IMR-90 (cell line): ENCODE measurements around the gene CENPP. TPM values are rescaled to one million over a fixed set of nuclear protein-coding genes. Genes with fewer than 3 reads are reported as not detected.
"Not testable (repeated sequence)": the region's sequence is repeated elsewhere in the genome, so short reads cannot be mapped to it uniquely, and the experiment has no call there.

Source experiments
- ATAC-seq: fragments of 200-7000 bp; cut with Tn5 transposase; 2 replicates; pipeline ENCODE4 v1.9.1; 2020; ENCODE audit warnings: low read depth, mild to moderate bottlenecking, moderate library complexity
- BruUV-seq: library from RNA; stranded (reverse); fragments of 400-500 nt; replicated peaks from 2 replicates; lab custom pipeline; 2021; lab: Mats Ljungman, UMichigan
- CTCF ChIA-PET: fragments of 300-600 bp; formaldehyde crosslinking; extraction: SDS; loops from one replicate; lab custom pipeline; 2021; ENCODE audit warnings: antibody characterized with exemption; lab: Yijun Ruan, JAX
- POLR2A ChIA-PET: fragments of 300-600 bp; sonication (Branson Sonifier 250); formaldehyde crosslinking; loops from one replicate; lab custom pipeline; 2022; ENCODE audit warnings: antibody characterized with exemption; ENCODE audit not compliant: unreplicated experiment; lab: Charles Lee
- DNase-seq: peaks from one replicate; pipeline ENCODE4 v3.0.0; 2013
- H2AFZ ChIP-seq: replicated peaks from 2 replicates; pipeline ENCODE3; 2013; ENCODE audit warnings: low read length, mild to moderate bottlenecking; ENCODE audit not compliant: poor library complexity
- H2AK5ac ChIP-seq: 2 replicates; pipeline ENCODE4 v1.6.1; 2013; ENCODE audit warnings: low read depth, low read length, inconsistent platforms
- H2AK9ac ChIP-seq: replicated peaks from 2 replicates; pipeline ENCODE3; 2013; ENCODE audit warnings: mild to moderate bottlenecking, low read depth, low read length, moderate library complexity; ENCODE audit not compliant: poor library complexity
- H2BK120ac ChIP-seq: 2 replicates; pipeline ENCODE4 v1.6.1; 2013; ENCODE audit warnings: low read depth, low read length, inconsistent platforms
- H2BK15ac ChIP-seq: 3 replicates; pipeline ENCODE4 v1.6.1; 2013; ENCODE audit warnings: low read depth, low read length, inconsistent platforms
- H2BK20ac ChIP-seq: 2 replicates; pipeline ENCODE4 v1.6.1; 2013; ENCODE audit warnings: low read depth, mild to moderate bottlenecking, inconsistent platforms, low read length, moderate library complexity
- H2BK5ac ChIP-seq: 2 replicates; pipeline ENCODE4 v1.6.1; 2013; ENCODE audit warnings: mild to moderate bottlenecking, low read depth, low read length, inconsistent platforms; ENCODE audit not compliant: poor library complexity, severe bottlenecking
- H3K14ac ChIP-seq: replicated peaks from 2 replicates; pipeline ENCODE4 v1.6.1; 2013; ENCODE audit warnings: low read depth, low read length, inconsistent platforms
- H3K18ac ChIP-seq: 2 replicates; pipeline ENCODE4 v1.6.1; 2013; ENCODE audit warnings: low read depth, low read length, control low read depth
- H3K23ac ChIP-seq: 2 replicates; pipeline ENCODE4 v1.6.1; 2013; ENCODE audit warnings: low read depth, low read length, inconsistent platforms
- H3K27ac ChIP-seq: 2 replicates; pipeline ENCODE4 v1.5.1; 2013; ENCODE audit warnings: mild to moderate bottlenecking, control low read depth, low read length; ENCODE audit not compliant: insufficient read depth
- H3K27me3 ChIP-seq: 2 replicates; pipeline ENCODE4 v1.6.1; 2013; ENCODE audit warnings: low read length; ENCODE audit not compliant: control insufficient read depth, insufficient read depth
- H3K36me3 ChIP-seq: 2 replicates; pipeline ENCODE4 v1.6.1; 2013; ENCODE audit warnings: low read length, mixed read lengths; ENCODE audit not compliant: control insufficient read depth, insufficient read depth
- H3K4ac ChIP-seq: 2 replicates; pipeline ENCODE4 v1.6.1; 2013; ENCODE audit warnings: low read depth, low read length, inconsistent platforms
- H3K4me1 ChIP-seq: 2 replicates; pipeline ENCODE4 v1.6.1; 2013; ENCODE audit warnings: low read length, mixed read lengths; ENCODE audit not compliant: control insufficient read depth, insufficient read depth
- H3K4me2 ChIP-seq: 2 replicates; pipeline ENCODE4 v1.6.1; 2013; ENCODE audit warnings: low read depth, mild to moderate bottlenecking, control low read depth, low read length, moderate library complexity
- H3K4me3 ChIP-seq: 2 replicates; pipeline ENCODE4 v1.5.1; 2013; ENCODE audit warnings: low read depth, mild to moderate bottlenecking, control low read depth, low read length, moderate library complexity; ENCODE audit not compliant: insufficient read depth
- H3K56ac ChIP-seq: 2 replicates; pipeline ENCODE4 v1.6.1; 2013; ENCODE audit warnings: low read length, inconsistent platforms; ENCODE audit not compliant: insufficient read depth; ENCODE audit errors: extremely low read depth
- H3K79me1 ChIP-seq, 2 experiments: 2 replicates each; pipeline ENCODE4 v1.6.1; 2013; ENCODE audit warnings: low read length in 2 of 2, inconsistent platforms in 1 of 2, low read depth in 1 of 2
- H3K9ac ChIP-seq: 2 replicates; pipeline ENCODE4 v1.6.1; 2013; ENCODE audit warnings: low read depth, low read length, control low read depth
- H3K9me1 ChIP-seq: 2 replicates; pipeline ENCODE4 v1.6.1; 2013; ENCODE audit warnings: low read length, inconsistent platforms; ENCODE audit not compliant: insufficient read depth
- H3K9me3 ChIP-seq: 2 replicates; pipeline ENCODE4 v1.6.1; 2013; ENCODE audit warnings: low read length; ENCODE audit not compliant: control insufficient read depth, insufficient read depth
- H4K20me1 ChIP-seq: 2 replicates; pipeline ENCODE4 v1.6.1; 2013; ENCODE audit warnings: low read length, inconsistent platforms; ENCODE audit not compliant: insufficient read depth
- H4K5ac ChIP-seq: 2 replicates; pipeline ENCODE4 v1.6.1; 2013; ENCODE audit warnings: mild to moderate bottlenecking, low read depth, low read length, control low read depth
- H4K8ac ChIP-seq, 2 experiments: 2 replicates each; pipeline ENCODE4 v1.6.1; 2013; ENCODE audit warnings: low read depth in 2 of 2, low read length in 2 of 2, control low read depth in 1 of 2, inconsistent platforms in 1 of 2
- H4K91ac ChIP-seq: 2 replicates; pipeline ENCODE4 v1.6.1; 2013; ENCODE audit warnings: low read depth, low read length, inconsistent platforms; ENCODE audit not compliant: insufficient read depth
- ELK1 ChIP-seq: fragments of 150-350 bp; IDR thresholded peaks from 2 replicates; pipeline ENCODE4 v1.6.1; 2016; ENCODE audit warnings: low read depth, mild to moderate bottlenecking, low read length, moderate library complexity, borderline replicate concordance
- MXI1 ChIP-seq: IDR thresholded peaks from 2 replicates; pipeline ENCODE4 v1.6.1; 2012; ENCODE audit warnings: low read depth, mild to moderate bottlenecking, low read length, moderate library complexity, borderline replicate concordance
- NFE2L2 ChIP-seq: fragments of 150-350 bp; IDR thresholded peaks from 2 replicates; pipeline ENCODE4 v1.6.1; 2016; ENCODE audit warnings: low read depth, mild to moderate bottlenecking, low read length
- RAD21 ChIP-seq: IDR thresholded peaks from 2 replicates; pipeline ENCODE4 v1.6.1; 2012; ENCODE audit warnings: low read length, improper control_type of control experiment
- WGBS, 2 experiments: methylation state at CpG; one replicate each; pipeline versions ENCODE4 v1.1.5 to v1.1.7; 2013; ENCODE audit warnings: missing lambda C conversion rate in 2 of 2; ENCODE audit not compliant: insufficient read length in 1 of 2; ENCODE audit errors: extremely low coverage in 2 of 2; 5-methylcytosine and 5-hydroxymethylcytosine counted together
- dilution Hi-C: fragments of 300-500 bp; cut with HindIII; formaldehyde crosslinking; loops from one replicate; pipeline ENCODE4 v1.14.3; 2018; ENCODE audit warnings: low sequenced_read_pairs; ENCODE audit not compliant: unreplicated experiment
- in situ Hi-C: fragments of 300-500 bp; cut with MboI; formaldehyde crosslinking; loops from 3 replicates; pipeline ENCODE4 v1.14.3; 2019; ENCODE audit warnings: low sequenced_read_pairs, inconsistent platforms, mixed read lengths
- intact Hi-C: fragments of 100-400 bp; cut with micrococcal nuclease; formaldehyde crosslinking; loops from 2 replicates; pipeline ENCODE4 v1.10.0; 2022
- polyA plus RNA-seq, 3 experiments: library from polyadenylated mRNA; depleted of rRNA; stranded (reverse); fragments of >200 nt; gene quantifications; 2 replicates each; pipeline ENCODE4 v1.2.3, GENCODE V29; 2012; ENCODE audit warnings: low replicate concordance in 1 of 3
- total RNA-seq: library from RNA; depleted of rRNA; stranded (reverse); fragments of >200 nt; gene quantifications from 2 replicates; pipeline ENCODE4 v1.2.3, GENCODE V29; 2012

CENPP gene
- total and polyA plus RNA-seq, 2 of the 4 experiments (the other 2 are of a cell fraction), result 1.4 to 2.0 TPM

- Histone ChIP-seq H3K9ac (no peak overlapping the region), H2BK120ac (no peak overlapping the region), H2BK20ac (no peak overlapping the region), H3K9me1 (peaks cover 21% of the 10 kb centered on the region; the same call in 1 of the 2 replicates), H3K4me1 (peaks cover 13% of the 10 kb centered on the region; the same call in 1 of the 2 replicates), H3K23ac (no peak overlapping the region), H3K4me2 (no peak overlapping the region), H3K4ac (no peak overlapping the region), H3K9me3 (no peaks in the 10 kb centered on the region), H4K5ac (no peak overlapping the region), H3K27ac (no peak overlapping the region), H3K4me3 (no peak overlapping the region), H2BK15ac (no peak overlapping the region), H4K20me1 (no peaks in the 10 kb centered on the region), H3K27me3 (no peaks in the 10 kb centered on the region), H2AK5ac (no peak overlapping the region), H2BK5ac (no peak overlapping the region), H3K56ac (no peak overlapping the region), H3K36me3 (peaks cover 32% of the 10 kb centered on the region), H4K91ac (no peak overlapping the region), H2AK9ac (no peak overlapping the region), H4K8ac (no peak overlapping the region), H3K18ac (no peak overlapping the region), H3K14ac (no peak overlapping the region), H3K79me1 (peaks cover 5 to 15% of the 10 kb centered on the region in 2 experiments; a peak in 3 of 4 replicates), H2AFZ (no peak overlapping the region)
- TF ChIP-seq ELK1 (no peak), NFE2L2 (no peak), RAD21 (no peak), MXI1 (no peak)
- ChIA-PET CTCF (no interaction called here), POLR2A (interaction anchor here (0.6 kb wide), 1 partner anchor 15 kb away, joined by 9 read pairs; no protein-coding TSS in a partner anchor)
- no TSS peak for BruUV-seq
- no CpG with 5 or more reads among the region's 5 CpGs for whole genome bisulfite sequencing, 2 experiments
- in situ Hi-C loops, result no loop called here
- DNase-seq (no peak), ATAC-seq (no peak)
- dilution Hi-C loops, result no loop called here
- intact Hi-C loops, result no loop called here
These were observed 295.1 kb downstream of the CENPP start for GRCh38 chr9:92620845-92621244.

GRCh38 chr9:92623936-92624335 lies 298.2 kb downstream of the CENPP start:
- H3K9me3 ChIP-seq, CTCF ChIA-PET, ATAC-seq, H4K5ac ChIP-seq, intact Hi-C loops, H3K56ac ChIP-seq, H2BK5ac ChIP-seq, H4K91ac ChIP-seq, in situ Hi-C loops, H4K20me1 ChIP-seq, H2BK20ac ChIP-seq, H3K4me2 ChIP-seq, H3K4me3 ChIP-seq, H2AFZ ChIP-seq, H2AK9ac ChIP-seq, H3K27me3 ChIP-seq, H3K23ac ChIP-seq, dilution Hi-C loops, BruUV-seq, POLR2A ChIA-PET, H2BK120ac ChIP-seq, H3K18ac ChIP-seq, H3K9me1 ChIP-seq, H3K4me1 ChIP-seq, H4K8ac ChIP-seq, DNase-seq, H3K9ac ChIP-seq, H3K4ac ChIP-seq, H2BK15ac ChIP-seq, H2AK5ac ChIP-seq, H3K27ac ChIP-seq, H3K14ac ChIP-seq: not testable (repeated sequence)
- no CpG with 5 or more reads among the region's 3 CpGs for WGBS, 2 experiments
- Histone ChIP-seq H3K36me3 (peaks cover 18% of the 10 kb centered on the region), H3K79me1 (peaks cover 8 to 15% of the 10 kb centered on the region in 2 experiments)
